AG04449 (cell line): ENCODE measurements around the gene VWDE.

ENCODE experiments used
- CTCF ChIA-PET: fragments of 350-600 bp; formaldehyde crosslinking; extraction: SDS; loops from one replicate; lab custom pipeline; 2021; ENCODE audit warnings: antibody characterized with exemption; lab: Yijun Ruan, JAX
- POLR2A ChIA-PET: fragments of 400-600, 350-600 bp; formaldehyde crosslinking; extraction: SDS; loops from one replicate; lab custom pipeline; 2020; ENCODE audit warnings: antibody characterized with exemption, inconsistent platforms; lab: Yijun Ruan, JAX
- DNase-seq: peaks from one replicate; pipeline ENCODE4 v3.0.0-alpha.2; 2010; ENCODE audit warnings: low read depth, low spot score
- H3K4me3 ChIP-seq: 2 replicates; pipeline ENCODE4 v1.5.1; 2011; ENCODE audit warnings: low read depth, mild to moderate bottlenecking, control low read depth, low read length
- CTCF ChIP-seq: IDR thresholded peaks from one replicate; pipeline ENCODE4 v1.5.1; 2011; ENCODE audit warnings: mild to moderate bottlenecking, moderate library complexity, low read length, control low read depth, inconsistent platforms; ENCODE audit not compliant: insufficient read depth; ENCODE audit errors: missing control alignments

The VWDE gene

GRCh38 chr7:12320241-12320986 is 83.3 kb downstream of the VWDE start:
- H3K4me3 ChIP-seq: no peak overlapping the region
- TF ChIP-seq CTCF: no peak
- ChIA-PET CTCF (no interaction called here), POLR2A (no interaction called here)
- DNase-seq: no peak

- TF ChIP-seq CTCF: no peak
- CTCF ChIA-PET: no interaction called here
- H3K4me3 ChIP-seq: no peak overlapping the region
- no peak for DNase-seq
- POLR2A ChIA-PET: no interaction called here
Observed at GRCh38 chr7:12317675-12318074, 86.0 kb downstream of the VWDE start.

- no peak overlapping the region for H3K4me3 ChIP-seq
- CTCF ChIA-PET: no interaction called here
- POLR2A ChIA-PET: no interaction called here
Observed at GRCh38 chr7:12316925-12317324, 86.7 kb downstream of the VWDE start.

GRCh38 chr7:12315049-12315448 is 88.6 kb downstream of the VWDE start:
- ChIA-PET POLR2A (no interaction called here), CTCF (no interaction called here)
- no peak overlapping the region for H3K4me3 ChIP-seq
- TF ChIP-seq CTCF: no peak
- no peak for DNase-seq

More at GRCh38 chr7:12316925-12317324, 86.7 kb downstream of the VWDE start:
- no peak for TF ChIP-seq CTCF
- no peak for DNase-seq

- no peak overlapping the region for H3K4me3 ChIP-seq
- DNase-seq: no peak
- ChIA-PET CTCF (no interaction called here), POLR2A (no interaction called here)
- TF ChIP-seq CTCF: no peak
Observed at GRCh38 chr7:12314199-12314598, 89.5 kb downstream of the VWDE start.

- CTCF ChIA-PET: no interaction called here
- DNase-seq: no peak
- no peak for TF ChIP-seq CTCF
- POLR2A ChIA-PET: no interaction called here
- no peak overlapping the region for H3K4me3 ChIP-seq
Observed at GRCh38 chr7:12305502-12305901, 98.2 kb downstream of the VWDE start.
